GM23338 (cell line): ENCODE results near the gene TNFSF4. TPM values are rescaled to one million over a fixed set of nuclear protein-coding genes. Genes with fewer than 3 reads are reported as not detected.

Experiments used
- ATAC-seq: fragments of 200-7000 bp; cut with Tn5 transposase; 3 replicates; pipeline ENCODE4 v1.9.1; 2020
- DNase-seq: peaks from one replicate; pipeline ENCODE4 v3.0.0-alpha.2; 2015; ENCODE audit warnings: low spot score
- H2AFZ ChIP-seq: fragments of 200-600 bp; sonication (generic); 2 replicates; pipeline ENCODE4 v1.8.0; 2016; ENCODE audit warnings: antibody characterized with exemption, mild to moderate bottlenecking, moderate library complexity
- H3F3A ChIP-seq: fragments of 200-600 bp; sonication (generic); replicated peaks from 2 replicates; pipeline ENCODE4 v1.8.0; 2017; ENCODE audit warnings: antibody characterized with exemption, mixed run types, low read depth
- H3K27ac ChIP-seq: fragments of 200-600 bp; sonication (generic); 2 replicates; pipeline ENCODE4 v1.6.1; 2016; ENCODE audit warnings: low read depth
- H3K27me3 ChIP-seq: fragments of 200-600 bp; sonication (generic); 2 replicates; pipeline ENCODE4 v1.8.0; 2016; ENCODE audit warnings: mild to moderate bottlenecking, mixed run types, moderate library complexity; ENCODE audit not compliant: insufficient read depth
- H3K36me3 ChIP-seq: fragments of 200-600 bp; sonication (generic); 2 replicates; pipeline ENCODE4 v1.8.0; 2016; ENCODE audit warnings: mild to moderate bottlenecking; ENCODE audit not compliant: insufficient read depth
- H3K4me1 ChIP-seq: fragments of 200-600 bp; sonication (generic); 2 replicates; pipeline ENCODE4 v1.8.0; 2016; ENCODE audit warnings: mild to moderate bottlenecking, moderate library complexity; ENCODE audit not compliant: insufficient read depth
- H3K4me2 ChIP-seq: fragments of 200-600 bp; sonication (generic); 2 replicates; pipeline ENCODE4 v1.7.1; 2017; ENCODE audit warnings: mixed run types
- H3K4me3 ChIP-seq: fragments of 200-600 bp; sonication (generic); 2 replicates; pipeline ENCODE4 v1.6.1; 2016; ENCODE audit warnings: mixed run types
- H3K79me2 ChIP-seq: fragments of 200-600 bp; sonication (generic); replicated peaks from 2 replicates; pipeline ENCODE4 v1.8.0; 2017; ENCODE audit warnings: mild to moderate bottlenecking; ENCODE audit not compliant: insufficient read depth
- H3K9me2 ChIP-seq: fragments of 200-600 bp; sonication (generic); 2 replicates; pipeline ENCODE4 v1.8.0; 2017; ENCODE audit not compliant: insufficient read depth
- H4K20me1 ChIP-seq: fragments of 200-600 bp; sonication (generic); replicated peaks from 2 replicates; pipeline ENCODE4 v1.8.0; 2017; ENCODE audit warnings: mild to moderate bottlenecking; ENCODE audit not compliant: insufficient read depth
- H3K27ac Mint-ChIP-seq: 2 replicates; pipeline ENCODE4 v1.8.0; 2020; ENCODE audit warnings: inconsistent platforms, mild to moderate bottlenecking, moderate library complexity, mixed read lengths
- H3K27me3 Mint-ChIP-seq: 3 replicates; pipeline ENCODE4 v1.8.0; 2022; ENCODE audit warnings: low read depth, mild to moderate bottlenecking, moderate library complexity, mixed read lengths, inconsistent platforms; ENCODE audit not compliant: insufficient read depth, poor library complexity
- H3K36me3 Mint-ChIP-seq: 3 replicates; pipeline ENCODE4 v1.8.0; 2021; ENCODE audit warnings: low read depth, mild to moderate bottlenecking, inconsistent platforms, moderate library complexity, mixed read lengths
- H3K4me1 Mint-ChIP-seq: 3 replicates; pipeline ENCODE4 v1.8.0; 2020; ENCODE audit warnings: mild to moderate bottlenecking, inconsistent platforms, mixed read lengths
- H3K4me3 Mint-ChIP-seq: 3 replicates; pipeline ENCODE4 v1.8.0; 2021; ENCODE audit warnings: moderate library complexity, mild to moderate bottlenecking, inconsistent platforms, mixed read lengths
- H3K9me3 Mint-ChIP-seq: 3 replicates; pipeline ENCODE4 v1.8.0; 2020; ENCODE audit warnings: moderate library complexity, mild to moderate bottlenecking, inconsistent platforms, mixed read lengths
- EZH2phosphoT487 ChIP-seq: fragments of 200-600 bp; sonication (generic); IDR thresholded peaks from one replicate; pipeline ENCODE4 v1.8.1; 2018; ENCODE audit warnings: antibody characterized with exemption; ENCODE audit not compliant: unreplicated experiment
- JUNB ChIP-seq: IDR thresholded peaks from one replicate; pipeline ENCODE4 v1.6.1; 2016; ENCODE audit warnings: antibody characterized with exemption; ENCODE audit not compliant: unreplicated experiment
- STAT1 ChIP-seq: IDR thresholded peaks from one replicate; pipeline ENCODE4 v1.6.1; 2016; ENCODE audit warnings: antibody characterized with exemption; ENCODE audit not compliant: unreplicated experiment
- ZNF114 ChIP-seq: fragments of 250-450 bp; sonication (Bioruptor Pico); IDR thresholded peaks from 2 replicates; pipeline ENCODE4 v1.5.0; 2020; ENCODE audit warnings: mild to moderate bottlenecking, moderate library complexity
- ZNF331 ChIP-seq: fragments of 250-450 bp; sonication (Bioruptor Pico); IDR thresholded peaks from 2 replicates; pipeline ENCODE4 v1.5.0; 2020; ENCODE audit warnings: low read depth, mild to moderate bottlenecking, moderate library complexity
- polyA plus RNA-seq: library from polyadenylated mRNA; unstranded; fragments of >200 nt; fragmentation: Nextera tagmentation; extraction: Ambion mirVana; gene quantifications from 2 replicates; pipeline ENCODE4 v1.2.1, GENCODE V29; 2016
- total RNA-seq: library from RNA; depleted of rRNA; stranded (reverse); fragments of >200 nt; shearing (Covaris generic); gene quantifications from 2 replicates; pipeline ENCODE4 v1.2.3, GENCODE V29; 2014
- TF ChIP-seq, protein P1 (sequence below), 2 experiments: fragments of 200-600 bp in 1 of 2; sonication (generic) in 1 of 2; conservative IDR thresholded peaks; 2 replicates each; pipeline versions ENCODE4 v1.5.1 to v1.6.1; 2016 to 2017; ENCODE audit warnings: antibody characterized with exemption in 2 of 2, low read depth in 2 of 2, mild to moderate bottlenecking in 2 of 2, moderate library complexity in 1 of 2
- TF ChIP-seq, protein P2 (sequence below): fragments of 250-450 bp; sonication (Bioruptor Pico); IDR thresholded peaks from 2 replicates; pipeline ENCODE4 v1.5.0; 2020; ENCODE audit warnings: mild to moderate bottlenecking, moderate library complexity
- TF ChIP-seq, protein P3 (sequence below): IDR thresholded peaks from one replicate; pipeline ENCODE4 v1.6.1; 2018; ENCODE audit warnings: antibody characterized with exemption; ENCODE audit not compliant: unreplicated experiment

TNFSF4 gene
- total and polyA plus RNA-seq, 2 experiments from 2014 or later = 0.55 to 1.5 TPM

DNA sequence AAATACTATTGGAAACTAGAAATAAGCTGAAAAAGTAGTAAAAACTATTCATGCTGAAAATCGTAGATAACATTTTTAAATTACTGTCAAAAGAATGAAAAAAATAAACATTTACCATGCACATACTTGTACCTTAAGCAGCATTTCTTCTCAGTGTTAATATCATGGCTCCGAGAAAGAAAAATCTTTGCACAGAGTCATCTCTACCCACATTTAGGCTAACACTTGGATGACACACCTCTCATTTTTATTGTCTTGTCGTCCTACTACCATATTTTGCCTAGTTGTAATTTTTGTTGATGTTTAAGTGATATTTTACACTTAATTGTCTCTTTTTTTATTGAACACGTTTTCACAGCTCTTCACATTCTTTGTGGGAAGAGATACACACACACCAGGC is 1.7 kb upstream of the TNFSF4 start:
- Histone ChIP-seq H3F3A (no peaks in the 10 kb centered on the region), H2AFZ (no peak overlapping the region), H3K27me3 (peaks cover 59% of the 10 kb centered on the region), H3K4me2 (no peak overlapping the region), H3K36me3 (no peaks in the 10 kb centered on the region), H4K20me1 (peaks cover 3% of the 10 kb centered on the region; the same call in 1 of the 2 replicates), H3K79me2 (no peaks in the 10 kb centered on the region), H3K4me1 (0 out of 2 replicates have a peak, but pooled peaks cover under 1% of the 10 kb centered on the region), H3K9me2 (no peaks in the 10 kb centered on the region), H3K27ac (no peak overlapping the region), H3K4me3 (no peak overlapping the region)
- TF ChIP-seq, protein P1, sequence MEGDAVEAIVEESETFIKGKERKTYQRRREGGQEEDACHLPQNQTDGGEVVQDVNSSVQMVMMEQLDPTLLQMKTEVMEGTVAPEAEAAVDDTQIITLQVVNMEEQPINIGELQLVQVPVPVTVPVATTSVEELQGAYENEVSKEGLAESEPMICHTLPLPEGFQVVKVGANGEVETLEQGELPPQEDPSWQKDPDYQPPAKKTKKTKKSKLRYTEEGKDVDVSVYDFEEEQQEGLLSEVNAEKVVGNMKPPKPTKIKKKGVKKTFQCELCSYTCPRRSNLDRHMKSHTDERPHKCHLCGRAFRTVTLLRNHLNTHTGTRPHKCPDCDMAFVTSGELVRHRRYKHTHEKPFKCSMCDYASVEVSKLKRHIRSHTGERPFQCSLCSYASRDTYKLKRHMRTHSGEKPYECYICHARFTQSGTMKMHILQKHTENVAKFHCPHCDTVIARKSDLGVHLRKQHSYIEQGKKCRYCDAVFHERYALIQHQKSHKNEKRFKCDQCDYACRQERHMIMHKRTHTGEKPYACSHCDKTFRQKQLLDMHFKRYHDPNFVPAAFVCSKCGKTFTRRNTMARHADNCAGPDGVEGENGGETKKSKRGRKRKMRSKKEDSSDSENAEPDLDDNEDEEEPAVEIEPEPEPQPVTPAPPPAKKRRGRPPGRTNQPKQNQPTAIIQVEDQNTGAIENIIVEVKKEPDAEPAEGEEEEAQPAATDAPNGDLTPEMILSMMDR (conservative IDR thresholded peaks at IDR 0.05; ENCODE audit: low read depth in 2 of 2) = no peak
- no peak for TF ChIP-seq ZNF331 (CRISPR knock-in tag)
- TF ChIP-seq JUNB = no peak
- TF ChIP-seq, protein P2, sequence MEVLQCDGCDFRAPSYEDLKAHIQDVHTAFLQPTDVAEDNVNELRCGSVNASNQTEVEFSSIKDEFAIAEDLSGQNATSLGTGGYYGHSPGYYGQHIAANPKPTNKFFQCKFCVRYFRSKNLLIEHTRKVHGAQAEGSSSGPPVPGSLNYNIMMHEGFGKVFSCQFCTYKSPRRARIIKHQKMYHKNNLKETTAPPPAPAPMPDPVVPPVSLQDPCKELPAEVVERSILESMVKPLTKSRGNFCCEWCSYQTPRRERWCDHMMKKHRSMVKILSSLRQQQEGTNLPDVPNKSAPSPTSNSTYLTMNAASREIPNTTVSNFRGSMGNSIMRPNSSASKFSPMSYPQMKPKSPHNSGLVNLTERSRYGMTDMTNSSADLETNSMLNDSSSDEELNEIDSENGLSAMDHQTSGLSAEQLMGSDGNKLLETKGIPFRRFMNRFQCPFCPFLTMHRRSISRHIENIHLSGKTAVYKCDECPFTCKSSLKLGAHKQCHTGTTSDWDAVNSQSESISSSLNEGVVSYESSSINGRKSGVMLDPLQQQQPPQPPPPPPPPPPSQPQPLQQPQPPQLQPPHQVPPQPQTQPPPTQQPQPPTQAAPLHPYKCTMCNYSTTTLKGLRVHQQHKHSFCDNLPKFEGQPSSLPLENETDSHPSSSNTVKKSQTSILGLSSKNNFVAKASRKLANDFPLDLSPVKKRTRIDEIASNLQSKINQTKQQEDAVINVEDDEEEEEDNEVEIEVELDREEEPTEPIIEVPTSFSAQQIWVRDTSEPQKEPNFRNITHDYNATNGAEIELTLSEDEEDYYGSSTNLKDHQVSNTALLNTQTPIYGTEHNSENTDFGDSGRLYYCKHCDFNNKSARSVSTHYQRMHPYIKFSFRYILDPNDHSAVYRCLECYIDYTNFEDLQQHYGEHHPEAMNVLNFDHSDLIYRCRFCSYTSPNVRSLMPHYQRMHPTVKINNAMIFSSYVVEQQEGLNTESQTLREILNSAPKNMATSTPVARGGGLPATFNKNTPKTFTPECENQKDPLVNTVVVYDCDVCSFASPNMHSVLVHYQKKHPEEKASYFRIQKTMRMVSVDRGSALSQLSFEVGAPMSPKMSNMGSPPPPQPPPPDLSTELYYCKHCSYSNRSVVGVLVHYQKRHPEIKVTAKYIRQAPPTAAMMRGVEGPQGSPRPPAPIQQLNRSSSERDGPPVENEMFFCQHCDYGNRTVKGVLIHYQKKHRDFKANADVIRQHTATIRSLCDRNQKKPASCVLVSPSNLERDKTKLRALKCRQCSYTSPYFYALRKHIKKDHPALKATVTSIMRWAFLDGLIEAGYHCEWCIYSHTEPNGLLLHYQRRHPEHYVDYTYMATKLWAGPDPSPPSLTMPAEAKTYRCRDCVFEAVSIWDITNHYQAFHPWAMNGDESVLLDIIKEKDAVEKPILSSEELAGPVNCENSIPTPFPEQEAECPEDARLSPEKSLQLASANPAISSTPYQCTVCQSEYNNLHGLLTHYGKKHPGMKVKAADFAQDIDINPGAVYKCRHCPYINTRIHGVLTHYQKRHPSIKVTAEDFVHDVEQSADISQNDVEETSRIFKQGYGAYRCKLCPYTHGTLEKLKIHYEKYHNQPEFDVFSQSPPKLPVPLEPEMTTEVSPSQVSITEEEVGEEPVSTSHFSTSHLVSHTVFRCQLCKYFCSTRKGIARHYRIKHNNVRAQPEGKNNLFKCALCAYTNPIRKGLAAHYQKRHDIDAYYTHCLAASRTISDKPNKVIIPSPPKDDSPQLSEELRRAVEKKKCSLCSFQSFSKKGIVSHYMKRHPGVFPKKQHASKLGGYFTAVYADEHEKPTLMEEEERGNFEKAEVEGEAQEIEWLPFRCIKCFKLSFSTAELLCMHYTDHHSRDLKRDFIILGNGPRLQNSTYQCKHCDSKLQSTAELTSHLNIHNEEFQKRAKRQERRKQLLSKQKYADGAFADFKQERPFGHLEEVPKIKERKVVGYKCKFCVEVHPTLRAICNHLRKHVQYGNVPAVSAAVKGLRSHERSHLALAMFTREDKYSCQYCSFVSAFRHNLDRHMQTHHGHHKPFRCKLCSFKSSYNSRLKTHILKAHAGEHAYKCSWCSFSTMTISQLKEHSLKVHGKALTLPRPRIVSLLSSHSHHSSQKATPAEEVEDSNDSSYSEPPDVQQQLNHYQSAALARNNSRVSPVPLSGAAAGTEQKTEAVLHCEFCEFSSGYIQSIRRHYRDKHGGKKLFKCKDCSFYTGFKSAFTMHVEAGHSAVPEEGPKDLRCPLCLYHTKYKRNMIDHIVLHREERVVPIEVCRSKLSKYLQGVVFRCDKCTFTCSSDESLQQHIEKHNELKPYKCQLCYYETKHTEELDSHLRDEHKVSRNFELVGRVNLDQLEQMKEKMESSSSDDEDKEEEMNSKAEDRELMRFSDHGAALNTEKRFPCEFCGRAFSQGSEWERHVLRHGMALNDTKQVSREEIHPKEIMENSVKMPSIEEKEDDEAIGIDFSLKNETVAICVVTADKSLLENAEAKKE (CRISPR knock-in tag) = no peak
- TF ChIP-seq, protein P3, sequence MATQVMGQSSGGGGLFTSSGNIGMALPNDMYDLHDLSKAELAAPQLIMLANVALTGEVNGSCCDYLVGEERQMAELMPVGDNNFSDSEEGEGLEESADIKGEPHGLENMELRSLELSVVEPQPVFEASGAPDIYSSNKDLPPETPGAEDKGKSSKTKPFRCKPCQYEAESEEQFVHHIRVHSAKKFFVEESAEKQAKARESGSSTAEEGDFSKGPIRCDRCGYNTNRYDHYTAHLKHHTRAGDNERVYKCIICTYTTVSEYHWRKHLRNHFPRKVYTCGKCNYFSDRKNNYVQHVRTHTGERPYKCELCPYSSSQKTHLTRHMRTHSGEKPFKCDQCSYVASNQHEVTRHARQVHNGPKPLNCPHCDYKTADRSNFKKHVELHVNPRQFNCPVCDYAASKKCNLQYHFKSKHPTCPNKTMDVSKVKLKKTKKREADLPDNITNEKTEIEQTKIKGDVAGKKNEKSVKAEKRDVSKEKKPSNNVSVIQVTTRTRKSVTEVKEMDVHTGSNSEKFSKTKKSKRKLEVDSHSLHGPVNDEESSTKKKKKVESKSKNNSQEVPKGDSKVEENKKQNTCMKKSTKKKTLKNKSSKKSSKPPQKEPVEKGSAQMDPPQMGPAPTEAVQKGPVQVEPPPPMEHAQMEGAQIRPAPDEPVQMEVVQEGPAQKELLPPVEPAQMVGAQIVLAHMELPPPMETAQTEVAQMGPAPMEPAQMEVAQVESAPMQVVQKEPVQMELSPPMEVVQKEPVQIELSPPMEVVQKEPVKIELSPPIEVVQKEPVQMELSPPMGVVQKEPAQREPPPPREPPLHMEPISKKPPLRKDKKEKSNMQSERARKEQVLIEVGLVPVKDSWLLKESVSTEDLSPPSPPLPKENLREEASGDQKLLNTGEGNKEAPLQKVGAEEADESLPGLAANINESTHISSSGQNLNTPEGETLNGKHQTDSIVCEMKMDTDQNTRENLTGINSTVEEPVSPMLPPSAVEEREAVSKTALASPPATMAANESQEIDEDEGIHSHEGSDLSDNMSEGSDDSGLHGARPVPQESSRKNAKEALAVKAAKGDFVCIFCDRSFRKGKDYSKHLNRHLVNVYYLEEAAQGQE = no peak
- TF ChIP-seq EZH2phosphoT487 = no peak
- TF ChIP-seq STAT1 = no peak
- no peak for TF ChIP-seq ZNF114 (CRISPR knock-in tag)
- Mint-ChIP-seq H3K9me3 (no peaks in the 10 kb centered on the region), H3K4me1 (peaks cover 10% of the 10 kb centered on the region), H3K27me3 (peaks cover 24% of the 10 kb centered on the region), H3K4me3 (no peak overlapping the region), H3K27ac (no peak overlapping the region), H3K36me3 (no peaks in the 10 kb centered on the region)
- DNase-seq (no peak), ATAC-seq (no peak)
